ENCODE data around the gene FBXL20. TPM values are rescaled to one million over a fixed set of nuclear protein-coding genes. Genes with fewer than 3 reads are reported as not detected.

FBXL20 gene
- total RNA-seq, 4 donors from 2014 or later = 20.5 to 34.7 (median 26.6) TPM

GRCh38 chr17:39429600-39429999 is 28.2 kb upstream of the FBXL20 start:
- TF ChIP-seq POLR2A (IDR thresholded peaks at IDR 0.05) (no peak), CTCF (IDR thresholded peaks at IDR 0.05) (no peak)

GRCh38 chr17:39416141-39416540 is 14.7 kb upstream of the FBXL20 start:
- Histone ChIP-seq H3K27me3 (no peaks in the 10 kb centered on the region), H3K36me3 (peaks cover 0 to 93% (median 0%) of the 10 kb centered on the region in 3 donors), H3K27ac (no peak overlapping the region), H3K9me3 (no peaks in the 10 kb centered on the region), H3K4me3 (no peak overlapping the region), H3K4me1 (no peaks in the 10 kb centered on the region)
- DNase-seq = no peak
- no peak for TF ChIP-seq POLR2A (IDR thresholded peaks at IDR 0.05)
- TF ChIP-seq CTCF (IDR thresholded peaks at IDR 0.05) = no peak

More at GRCh38 chr17:39429600-39429999, 28.2 kb upstream of the FBXL20 start:
- Histone ChIP-seq H3K4me1 (no peaks in the 10 kb centered on the region), H3K4me3 (no peak overlapping the region), H3K27ac (no peak overlapping the region), H3K9me3 (no peaks in the 10 kb centered on the region), H3K27me3 (no peaks in the 10 kb centered on the region), H3K36me3 (peaks cover 0 to 98% (median 0%) of the 10 kb centered on the region in 3 donors)
- no peak for DNase-seq

GRCh38 chr17:39410279-39410678 is 8.9 kb upstream of the FBXL20 start:
- H3K9me3 ChIP-seq = no peaks in the 10 kb centered on the region
- H3K4me3 ChIP-seq = no peak overlapping the region
- H3K27me3 ChIP-seq = no peaks in the 10 kb centered on the region
- peaks cover 0 to 77% (median 3%) of the 10 kb centered on the region in 3 donors for H3K36me3 ChIP-seq
- TF ChIP-seq CTCF (IDR thresholded peaks at IDR 0.05) = no peak
- TF ChIP-seq POLR2A (IDR thresholded peaks at IDR 0.05) = no peak
- DNase-seq = no peak
- no peaks in the 10 kb centered on the region for H3K4me1 ChIP-seq
- no peak overlapping the region for H3K27ac ChIP-seq

- H3K27ac ChIP-seq = no peak overlapping the region
- no peaks in the 10 kb centered on the region for H3K9me3 ChIP-seq
- no peak for TF ChIP-seq POLR2A (IDR thresholded peaks at IDR 0.05)
- TF ChIP-seq CTCF (IDR thresholded peaks at IDR 0.05) = no peak
- no peak for DNase-seq
- H3K27me3 ChIP-seq = no peaks in the 10 kb centered on the region
- no peaks in the 10 kb centered on the region for H3K4me1 ChIP-seq
- H3K4me3 ChIP-seq = no peak overlapping the region
- peaks cover 0 to 60% (median 3%) of the 10 kb centered on the region in 3 donors for H3K36me3 ChIP-seq
Observed at GRCh38 chr17:39408360-39408759, 6.9 kb upstream of the FBXL20 start.

- no peak for DNase-seq
- no peak overlapping the region for H3K27ac ChIP-seq
- no peak for TF ChIP-seq CTCF (IDR thresholded peaks at IDR 0.05)
- TF ChIP-seq POLR2A (IDR thresholded peaks at IDR 0.05) = no peak
- no peak overlapping the region for H3K4me3 ChIP-seq
- H3K9me3 ChIP-seq = no peaks in the 10 kb centered on the region
- no peaks in the 10 kb centered on the region for H3K4me1 ChIP-seq
- H3K36me3 ChIP-seq = peaks cover 0 to 46% (median 3%) of the 10 kb centered on the region in 3 donors
- H3K27me3 ChIP-seq = no peaks in the 10 kb centered on the region
Observed at GRCh38 chr17:39406951-39407350, 5.5 kb upstream of the FBXL20 start.

GRCh38 chr17:39405436-39405835 is 4.0 kb upstream of the FBXL20 start:
- no peak overlapping the region for H3K4me3 ChIP-seq
- H3K27ac ChIP-seq = no peak overlapping the region
- no peak for DNase-seq
- TF ChIP-seq POLR2A (IDR thresholded peaks at IDR 0.05) = no peak
- no peak for TF ChIP-seq CTCF (IDR thresholded peaks at IDR 0.05)
- H3K4me1 ChIP-seq = peaks cover 0 to under 1% (median 0%) of the 10 kb centered on the region in 4 donors
- H3K36me3 ChIP-seq = peaks cover 0 to 31% (median 3%) of the 10 kb centered on the region in 3 donors
- no peaks in the 10 kb centered on the region for H3K9me3 ChIP-seq
- H3K27me3 ChIP-seq = no peaks in the 10 kb centered on the region

Measured in Peyer's patch (tissue), 4 donors.